B cell (primary cell): ENCODE results near the gene NRROS.

Experiments used
- CTCF ChIP-seq: fragments of 200-600 bp; IDR thresholded peaks from one replicate; pipeline ENCODE4 v1.8.0; 2022; ENCODE audit warnings: antibody characterized with exemption, mild to moderate bottlenecking
- EZH2 ChIP-seq: IDR thresholded peaks from 2 replicates; pipeline ENCODE4 v1.6.1; 2012; ENCODE audit warnings: borderline replicate concordance, low read depth, mild to moderate bottlenecking, moderate library complexity, low read length; ENCODE audit not compliant: insufficient read depth, poor library complexity, severe bottlenecking

- TF ChIP-seq CTCF = no peak
- no peak for TF ChIP-seq EZH2
Observed at GRCh38 chr3:196673632-196674031, 34.1 kb downstream of the NRROS start.
